GM12865 (cell line): ENCODE measurements around the gene MED26.

Experiments used
- DNase-seq: peaks from one replicate; pipeline ENCODE4 v3.0.0; 2010; ENCODE audit warnings: low read depth
- H3K4me3 ChIP-seq: 2 replicates; pipeline ENCODE4 v1.5.1; 2011; ENCODE audit warnings: mild to moderate bottlenecking, low read depth, low read length, control low read depth
- CTCF ChIP-seq: IDR thresholded peaks from 2 replicates; pipeline ENCODE4 v1.5.1; 2011; ENCODE audit warnings: low read length, control low read depth, low read depth, inconsistent platforms; ENCODE audit not compliant: insufficient read depth; ENCODE audit errors: missing control alignments

The MED26 gene

DNA sequence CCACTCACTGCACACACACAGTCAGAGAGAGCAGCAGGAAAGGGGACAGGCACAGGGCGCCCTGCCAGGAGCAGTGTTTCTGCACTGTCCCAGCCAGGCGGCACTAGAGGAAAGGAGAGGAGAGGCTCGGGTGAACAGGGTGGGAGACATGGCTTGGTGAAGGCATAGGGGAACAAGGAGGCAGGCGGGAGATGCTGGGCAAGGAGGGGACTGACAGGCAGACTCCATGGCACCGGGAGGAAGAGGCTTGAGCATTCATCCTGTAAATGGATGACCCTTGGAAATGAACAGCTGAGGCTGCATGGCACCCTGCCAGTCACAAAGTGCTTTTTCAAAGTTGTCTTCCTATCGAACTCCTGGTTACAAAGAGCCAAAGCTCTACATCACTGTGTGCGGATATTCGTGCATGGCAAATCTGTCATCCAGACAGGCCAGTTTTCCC lies 22.4 kb downstream of the MED26 start:
- no peak for DNase-seq
- TF ChIP-seq CTCF: no peak
- H3K4me3 ChIP-seq: no peak overlapping the region

- TF ChIP-seq CTCF: no peak
- no peak for DNase-seq
- H3K4me3 ChIP-seq: no peak overlapping the region
These were observed 22.9 kb downstream of the MED26 start for GRCh38 chr19:16605115-16605514.

DNA sequence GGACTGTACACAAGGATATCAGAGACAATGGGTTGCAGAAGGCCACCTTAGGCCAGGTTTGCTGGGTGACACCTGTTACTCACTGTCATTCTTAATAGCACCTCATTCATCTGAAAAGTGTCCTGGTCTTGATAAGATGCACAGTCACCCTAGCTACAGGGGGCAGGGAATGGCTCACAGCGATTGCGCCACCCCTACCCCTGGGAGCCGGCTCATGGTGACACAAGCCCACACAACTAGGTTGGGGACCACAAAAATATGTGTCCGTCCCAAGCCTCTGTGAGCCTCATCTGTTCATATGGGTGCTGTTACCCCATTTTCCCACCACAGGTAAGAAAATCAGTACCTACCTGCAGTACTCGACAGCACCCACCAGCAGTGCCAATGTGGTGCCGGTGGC lies 23.4 kb downstream of the MED26 start:
- H3K4me3 ChIP-seq: no peak overlapping the region
- DNase-seq: no peak
- TF ChIP-seq CTCF: no peak

GRCh38 chr19:16603090-16603489 lies 24.9 kb downstream of the MED26 start:
- DNase-seq: no peak
- no peak for TF ChIP-seq CTCF

GRCh38 chr19:16601378-16602052 lies 26.5 kb downstream of the MED26 start:
- no peak overlapping the region for H3K4me3 ChIP-seq
- TF ChIP-seq CTCF: no peak
- DNase-seq: no peak

More at GRCh38 chr19:16603090-16603489, 24.9 kb downstream of the MED26 start:
- H3K4me3 ChIP-seq: no peak overlapping the region

GRCh38 chr19:16600824-16601223 lies 27.2 kb downstream of the MED26 start:
- TF ChIP-seq CTCF: no peak
- DNase-seq: no peak
- no peak overlapping the region for H3K4me3 ChIP-seq
